VCaP (cell line): ENCODE measurements around the gene UCHL5.

Experiments used
- H3K27ac ChIP-seq: fragments of 450-650 bp; 2 replicates; pipeline ENCODE4 v1.5.1; 2017
- TF ChIP-seq, protein P1 (sequence below): fragments of 450-650 bp; conservative IDR thresholded peaks from 2 replicates; pipeline ENCODE4 v1.5.1; 2017; ENCODE audit warnings: mild to moderate bottlenecking, moderate library complexity

UCHL5 gene

DNA sequence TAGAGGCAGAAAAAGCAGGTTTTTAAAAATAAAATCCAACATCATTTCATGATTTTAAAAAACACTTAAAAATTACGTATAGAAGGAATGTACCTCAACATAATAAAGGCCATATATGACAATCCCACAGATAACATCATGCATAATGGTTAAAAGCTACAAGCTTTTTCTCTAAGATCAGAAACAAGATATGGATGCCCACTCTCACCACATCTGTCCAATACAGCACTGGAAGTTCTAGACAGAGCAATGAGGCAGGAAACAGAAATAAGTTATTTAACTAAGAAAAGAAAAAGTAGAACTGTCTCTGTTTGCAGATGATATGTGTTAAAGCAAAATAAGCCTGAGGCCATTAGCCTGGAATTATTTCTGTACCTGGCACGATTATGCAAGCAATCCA, 96.3 kb downstream of the UCHL5 start:
- TF ChIP-seq, protein P1, sequence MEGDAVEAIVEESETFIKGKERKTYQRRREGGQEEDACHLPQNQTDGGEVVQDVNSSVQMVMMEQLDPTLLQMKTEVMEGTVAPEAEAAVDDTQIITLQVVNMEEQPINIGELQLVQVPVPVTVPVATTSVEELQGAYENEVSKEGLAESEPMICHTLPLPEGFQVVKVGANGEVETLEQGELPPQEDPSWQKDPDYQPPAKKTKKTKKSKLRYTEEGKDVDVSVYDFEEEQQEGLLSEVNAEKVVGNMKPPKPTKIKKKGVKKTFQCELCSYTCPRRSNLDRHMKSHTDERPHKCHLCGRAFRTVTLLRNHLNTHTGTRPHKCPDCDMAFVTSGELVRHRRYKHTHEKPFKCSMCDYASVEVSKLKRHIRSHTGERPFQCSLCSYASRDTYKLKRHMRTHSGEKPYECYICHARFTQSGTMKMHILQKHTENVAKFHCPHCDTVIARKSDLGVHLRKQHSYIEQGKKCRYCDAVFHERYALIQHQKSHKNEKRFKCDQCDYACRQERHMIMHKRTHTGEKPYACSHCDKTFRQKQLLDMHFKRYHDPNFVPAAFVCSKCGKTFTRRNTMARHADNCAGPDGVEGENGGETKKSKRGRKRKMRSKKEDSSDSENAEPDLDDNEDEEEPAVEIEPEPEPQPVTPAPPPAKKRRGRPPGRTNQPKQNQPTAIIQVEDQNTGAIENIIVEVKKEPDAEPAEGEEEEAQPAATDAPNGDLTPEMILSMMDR, result no peak
- no peak overlapping the region for H3K27ac ChIP-seq
